SK-N-SH (cell line): Measurements from ENCODE around the gene FAM219A. TPM values are rescaled to one million over a fixed set of nuclear protein-coding genes. Genes with fewer than 3 reads are reported as not detected.

ENCODE experiments used
- CTCF ChIA-PET: fragments of 300-600, 350-600 bp; formaldehyde crosslinking; extraction: SDS; loops from one replicate; lab custom pipeline; 2021; lab: Yijun Ruan, JAX
- POLR2A ChIA-PET: fragments of 350-600 bp; sonication (Branson Sonifier 250); formaldehyde crosslinking; extraction: SDS; loops from one replicate; lab custom pipeline; 2020; ENCODE audit warnings: antibody characterized with exemption, inconsistent platforms; lab: Yijun Ruan, JAX
- DNase-seq: peaks from one replicate; pipeline ENCODE4 v3.0.0; 2012
- H2AFZ ChIP-seq: fragments of 200-600 bp; sonication (generic); 2 replicates; pipeline ENCODE4 v1.8.1; 2016; ENCODE audit warnings: antibody characterized with exemption, mild to moderate bottlenecking, low read depth
- H3F3A ChIP-seq: fragments of 200-600 bp; sonication (generic); replicated peaks from 2 replicates; pipeline ENCODE3; 2016; ENCODE audit warnings: antibody characterized with exemption, mild to moderate bottlenecking; ENCODE audit not compliant: insufficient read depth
- H3K27ac ChIP-seq, 2 experiments: fragments of 200-500 bp in 1 of 2; fragments of 200-600 bp in 1 of 2; sonication (Bioruptor generic) in 1 of 2; sonication (generic), shearing (Covaris generic) in 1 of 2; 2 replicates each; pipeline versions ENCODE4 v1.5.1 to v1.6.1; 2014 to 2016; ENCODE audit warnings: low read depth in 2 of 2, inconsistent platforms in 1 of 2, low read length in 1 of 2, mild to moderate bottlenecking in 1 of 2, mixed read lengths in 1 of 2
- H3K27me3 ChIP-seq: fragments of 200-600 bp; sonication (generic), shearing (Covaris generic); 2 replicates; pipeline ENCODE4 v1.6.1; 2016; ENCODE audit warnings: mixed run types; ENCODE audit not compliant: insufficient read depth
- H3K36me3 ChIP-seq, 2 experiments: fragments of 200-500 bp in 1 of 2; fragments of 200-600 bp in 1 of 2; sonication (Bioruptor generic) in 1 of 2; sonication (generic) in 1 of 2; replicated peaks in 1 of 2; 2 replicates each; pipeline versions ENCODE3 to v1.5.1; 2014 to 2016; ENCODE audit warnings: low read length in 1 of 2, mild to moderate bottlenecking in 1 of 2; ENCODE audit not compliant: insufficient read depth in 2 of 2, control insufficient read depth in 1 of 2
- H3K4me1 ChIP-seq, 2 experiments: fragments of 200-500 bp in 1 of 2; fragments of 200-600 bp in 1 of 2; sonication (Bioruptor generic) in 1 of 2; sonication (generic), shearing (Covaris generic) in 1 of 2; 2 replicates each; pipeline versions ENCODE4 v1.5.1 to v1.6.1; 2014 to 2016; ENCODE audit warnings: low read depth in 1 of 2, low read length in 1 of 2, mixed run types in 1 of 2; ENCODE audit not compliant: insufficient read depth in 2 of 2, control insufficient read depth in 1 of 2
- H3K4me2 ChIP-seq: fragments of 200-600 bp; sonication (generic), shearing (Covaris generic); 2 replicates; pipeline ENCODE4 v1.6.1; 2017; ENCODE audit warnings: mixed run types
- H3K4me3 ChIP-seq, 2 experiments: fragments of 200-500 bp in 1 of 2; fragments of 200-600 bp in 1 of 2; sonication (Bioruptor generic) in 1 of 2; sonication (generic), shearing (Covaris generic) in 1 of 2; 2 replicates each; pipeline versions ENCODE4 v1.5.1 to v1.8.1; 2014 to 2016; ENCODE audit warnings: low read depth in 2 of 2, inconsistent platforms in 1 of 2, low read length in 1 of 2, mild to moderate bottlenecking in 1 of 2, mixed read lengths in 1 of 2, moderate library complexity in 1 of 2
- H3K79me2 ChIP-seq: fragments of 200-600 bp; sonication (generic); 2 replicates; pipeline ENCODE4 v1.8.1; 2017; ENCODE audit warnings: mild to moderate bottlenecking; ENCODE audit not compliant: insufficient read depth
- H3K9ac ChIP-seq: fragments of 200-600 bp; sonication (generic); 2 replicates; pipeline ENCODE4 v1.6.1; 2017; ENCODE audit warnings: mixed run types
- H3K9me2 ChIP-seq: fragments of 200-600 bp; sonication (generic); 2 replicates; pipeline ENCODE4 v1.6.1; 2017; ENCODE audit warnings: mixed run types
- H3K9me3 ChIP-seq: fragments of 200-600 bp; sonication (generic); 2 replicates; pipeline ENCODE4 v1.6.1; 2017; ENCODE audit warnings: mixed run types, mild to moderate bottlenecking, moderate library complexity
- H4K20me1 ChIP-seq: fragments of 200-600 bp; sonication (generic); 2 replicates; pipeline ENCODE4 v1.6.1; 2017; ENCODE audit warnings: mild to moderate bottlenecking, mixed run types; ENCODE audit not compliant: insufficient read depth
- CHD2 ChIP-seq: fragments of 150-350 bp; IDR thresholded peaks from 2 replicates; pipeline ENCODE4 v1.6.1; 2018; ENCODE audit warnings: low read length; ENCODE audit not compliant: partially characterized antibody
- FOSL2 ChIP-seq: IDR thresholded peaks from 2 replicates; pipeline ENCODE4 v1.4.0; 2012; ENCODE audit warnings: low read depth, mild to moderate bottlenecking, moderate library complexity, borderline replicate concordance
- GABPA ChIP-seq: IDR thresholded peaks from 2 replicates; pipeline ENCODE4 v1.4.0; 2012; ENCODE audit warnings: low read depth, mild to moderate bottlenecking
- JUND ChIP-seq: IDR thresholded peaks from 2 replicates; pipeline ENCODE4 v1.4.0; 2012
- MAX ChIP-seq: IDR thresholded peaks from 2 replicates; pipeline ENCODE4 v1.4.0; 2012; ENCODE audit warnings: low read depth
- MEF2A ChIP-seq: IDR thresholded peaks from 2 replicates; pipeline ENCODE4 v1.4.0; 2012; ENCODE audit warnings: low read depth, borderline replicate concordance
- MXI1 ChIP-seq: IDR thresholded peaks from 2 replicates; pipeline ENCODE4 v1.6.1; 2012; ENCODE audit warnings: mild to moderate bottlenecking, low read depth, low read length, improper control_type of control experiment
- PBX3 ChIP-seq: IDR thresholded peaks from 2 replicates; pipeline ENCODE4; 2012
- POLR2AphosphoS5 ChIP-seq: IDR thresholded peaks from 2 replicates; pipeline ENCODE4 v1.6.1; 2012; ENCODE audit warnings: low read depth, low read length
- TAF1 ChIP-seq: IDR thresholded peaks from 2 replicates; pipeline ENCODE4 v1.6.1; 2012; ENCODE audit warnings: low read depth, mild to moderate bottlenecking, low read length, moderate library complexity, borderline replicate concordance
- TEAD4 ChIP-seq: IDR thresholded peaks from 2 replicates; pipeline ENCODE4 v1.4.0; 2012; ENCODE audit warnings: mild to moderate bottlenecking, borderline replicate concordance; ENCODE audit not compliant: insufficient read depth
- ZBTB33 ChIP-seq: IDR thresholded peaks from 2 replicates; pipeline ENCODE4 v1.4.0; 2012; ENCODE audit warnings: low read depth, borderline replicate concordance
- polyA plus RNA-seq, 3 experiments: library from polyadenylated mRNA; depleted of rRNA; stranded (reverse); fragments of >200 nt; gene quantifications; 2 replicates each; pipeline ENCODE4 v1.2.3, GENCODE V29; 2012

FAM219A gene
- polyA plus RNA-seq, 1 of the 3 experiments (the other 2 are of a cell fraction), result 15.7 TPM

- no peaks in the 10 kb centered on the region for H3F3A ChIP-seq
- H3K4me3 ChIP-seq, result no peak overlapping the region
- peaks cover 9 to 15% of the 10 kb centered on the region in 2 experiments; a peak in 2 of 4 replicates for H3K4me1 ChIP-seq
- H3K9me3 ChIP-seq, result no peaks in the 10 kb centered on the region
- H3K4me2 ChIP-seq, result no peak overlapping the region
- no peak for DNase-seq
- no peaks in the 10 kb centered on the region for H3K27me3 ChIP-seq
- H2AFZ ChIP-seq, result no peak overlapping the region
- H3K27ac ChIP-seq, result no peak overlapping the region
- no peak overlapping the region for H3K9ac ChIP-seq
- ChIA-PET CTCF (interaction anchor here (1.0 to 4.7 kb wide), 9 partner anchors 10 to 166 kb away, joined by 3 to 27 read pairs (median 5); partner anchors contain the start of gene RPP25L), POLR2A (interaction anchor here (0.9 kb wide), 1 partner anchor 10 kb away, joined by 3 read pairs; no protein-coding TSS in a partner anchor)
- no peaks in the 10 kb centered on the region for H3K9me2 ChIP-seq
- no peak for TF ChIP-seq PBX3
- peaks cover 85% of the 10 kb centered on the region for H4K20me1 ChIP-seq
- H3K36me3 ChIP-seq, result no peaks in the 10 kb centered on the region
- H3K79me2 ChIP-seq, result peaks cover 78% of the 10 kb centered on the region
Observed at GRCh38 chr9:34446468-34446891, 11.9 kb downstream of the FAM219A start.

- no peaks in the 10 kb centered on the region for H3K9me2 ChIP-seq
- H3K4me3 ChIP-seq, result no peak overlapping the region
- no peaks in the 10 kb centered on the region for H3K9me3 ChIP-seq
- no peaks in the 10 kb centered on the region for H3K27me3 ChIP-seq
- peaks cover 59% of the 10 kb centered on the region; the same call in 1 of the 2 replicates for H3K79me2 ChIP-seq
- no peak overlapping the region for H3K4me2 ChIP-seq
- H3F3A ChIP-seq, result no peaks in the 10 kb centered on the region
- TF ChIP-seq MAX, result no peak
- no peak for TF ChIP-seq GABPA
- no peak for TF ChIP-seq MXI1
- no peak for TF ChIP-seq JUND
- no peak for TF ChIP-seq CHD2
- no peak for TF ChIP-seq PBX3
- no peak for TF ChIP-seq MEF2A
- no peak for TF ChIP-seq ZBTB33
- no peak for TF ChIP-seq FOSL2
- no peak for TF ChIP-seq TEAD4
- TF ChIP-seq POLR2AphosphoS5, result no peak
- TF ChIP-seq TAF1, result no peak
- no peak overlapping the region for H3K9ac ChIP-seq
- no peak overlapping the region for H3K27ac ChIP-seq
- ChIA-PET CTCF (interaction anchor here (0.7 to 4.7 kb wide), 10 partner anchors 10 to 159 kb away, joined by 3 to 27 read pairs (median 8); no protein-coding TSS in a partner anchor), POLR2A (interaction anchor here (1.0 kb wide), 1 partner anchor 127 kb away, joined by 3 read pairs; no protein-coding TSS in a partner anchor)
- H4K20me1 ChIP-seq, result peaks cover 83% of the 10 kb centered on the region
- H3K36me3 ChIP-seq, result no peaks in the 10 kb centered on the region
- H3K4me1 ChIP-seq, result peaks cover 15 to 22% of the 10 kb centered on the region in 2 experiments; a peak in 3 of 4 replicates
- H2AFZ ChIP-seq, result no peak overlapping the region
- DNase-seq, result no peak
Observed at GRCh38 chr9:34443976-34444375, 14.4 kb downstream of the FAM219A start.
